Fibroblast of villous mesenchyme (primary cell): ENCODE data around the gene TUBA3E. TPM values are rescaled to one million over a fixed set of nuclear protein-coding genes. Genes with fewer than 3 reads are reported as not detected.
A peak's percentile ranks its signal among the peaks of the same experiment; 100 is the strongest.
"Not testable (repeated sequence)": the region's sequence is repeated elsewhere in the genome, so short reads cannot be mapped to it uniquely, and the experiment has no call there.

ENCODE experiments used
- DNase-seq: peaks from one replicate; pipeline ENCODE4 v3.0.0-alpha.2; 2010; ENCODE audit warnings: low read depth
- H3K4me3 ChIP-seq: 2 replicates; pipeline ENCODE4 v1.5.1; 2011; ENCODE audit warnings: low read depth, mild to moderate bottlenecking, low read length
- total RNA-seq: library from RNA; depleted of rRNA; stranded (reverse); fragments of >200 nt; gene quantifications from 2 replicates; pipeline ENCODE4 v1.2.3, GENCODE V29; 2012
- TF ChIP-seq, protein P1 (sequence below): IDR thresholded peaks from 2 replicates; pipeline ENCODE4 v1.5.1; 2012; ENCODE audit warnings: low read depth, mild to moderate bottlenecking, low read length; ENCODE audit not compliant: insufficient read depth

The TUBA3E gene
- total RNA-seq, 1 donor: not detected

DNA sequence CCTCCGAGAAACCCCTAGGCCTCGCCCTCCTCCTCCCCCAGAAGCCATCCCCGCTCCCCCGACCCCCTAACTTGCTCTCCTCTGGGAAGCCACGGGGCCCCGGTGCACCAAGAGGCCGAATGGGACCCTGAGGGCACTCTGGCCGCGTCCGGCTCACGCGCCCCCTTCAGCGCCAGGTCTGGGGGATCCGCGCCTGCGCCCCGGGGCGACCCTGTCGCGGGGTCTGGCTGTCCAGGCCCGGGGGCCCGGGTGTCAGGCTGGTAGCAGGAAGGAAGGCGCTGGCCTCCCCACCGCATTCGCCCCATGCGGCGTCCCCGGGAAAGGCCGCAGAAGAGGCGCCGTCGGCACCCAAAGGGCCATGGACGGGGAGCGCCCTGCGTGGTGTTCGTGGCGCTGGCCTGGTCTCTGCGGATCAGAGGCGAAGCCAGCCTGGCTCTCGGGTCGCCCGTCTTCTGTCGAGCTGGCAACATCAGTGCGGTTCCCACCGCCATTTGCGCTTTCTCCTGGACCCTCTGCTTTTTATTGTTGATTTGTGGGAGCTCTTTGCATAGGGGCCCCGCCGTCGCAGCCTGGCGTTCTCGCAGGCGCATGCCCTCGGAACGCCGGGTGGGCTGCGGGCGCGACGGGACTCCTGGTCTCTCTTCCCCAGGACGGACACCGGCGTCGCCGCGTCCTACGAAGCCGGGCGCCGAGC lies 30.4 kb upstream of the TUBA3E start:
- H3K4me3 ChIP-seq: peak overlapping the region; percentile 61
- DNase-seq: not testable (repeated sequence)

DNA sequence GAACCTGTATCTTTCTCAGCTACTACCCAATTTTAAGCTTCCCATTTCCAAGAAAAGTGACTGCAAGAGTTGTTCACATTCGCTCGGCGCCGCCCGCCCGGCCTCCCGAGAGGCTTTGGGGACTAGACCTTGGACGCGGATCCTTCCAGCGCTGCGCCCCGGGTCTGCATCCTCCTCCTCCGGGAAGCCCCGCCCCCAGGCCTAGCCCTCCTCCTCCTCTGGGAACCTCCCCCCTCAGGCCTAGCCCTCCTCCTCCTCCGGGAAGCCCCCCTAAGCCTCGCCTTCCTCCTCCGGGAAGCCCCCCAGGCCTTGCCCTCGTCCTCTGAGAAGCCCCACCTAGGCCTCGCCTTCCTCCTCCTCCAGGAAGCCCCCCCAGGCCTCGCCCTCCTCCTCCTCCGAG lies 29.8 kb upstream of the TUBA3E start:
- not testable (repeated sequence) for DNase-seq, H3K4me3 ChIP-seq

DNA sequence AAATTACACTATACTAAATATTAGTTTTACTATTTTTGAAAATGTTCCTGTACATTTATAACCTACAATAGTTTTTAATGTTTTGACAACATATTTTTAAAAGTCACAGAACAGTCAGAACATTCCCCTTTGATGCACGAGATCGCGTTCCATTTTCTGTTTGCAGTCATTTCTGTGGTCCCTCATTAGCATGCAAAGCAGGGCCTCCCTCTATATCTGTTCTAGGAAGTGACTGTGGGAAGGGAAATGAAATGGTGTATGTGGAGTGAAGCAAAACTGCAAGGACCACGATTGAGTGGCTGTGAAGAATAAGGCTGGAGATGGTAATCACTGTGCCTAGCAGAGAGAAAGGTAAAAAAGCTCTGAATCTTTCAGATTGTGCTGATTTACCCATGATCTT lies 24.3 kb upstream of the TUBA3E start:
- DNase-seq, H3K4me3 ChIP-seq: not testable (repeated sequence)

DNA sequence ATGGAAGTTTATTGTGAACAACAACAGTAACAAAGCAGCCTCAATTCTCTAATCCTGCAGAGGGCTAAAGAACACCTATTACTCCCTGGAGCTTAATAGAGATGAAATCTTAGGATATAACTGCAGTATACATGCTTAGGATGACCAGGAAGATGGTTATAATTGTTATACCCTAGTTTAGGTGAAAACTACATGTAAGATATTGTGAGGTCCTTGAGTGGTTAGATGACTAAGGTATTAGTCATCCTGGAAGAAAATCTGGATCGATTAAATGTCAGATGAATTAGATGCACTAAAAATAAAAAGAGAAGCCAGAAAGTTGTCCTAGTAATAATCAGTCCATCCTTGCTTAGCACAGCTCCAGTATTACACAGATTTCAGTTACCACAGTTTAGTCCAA lies 22.3 kb upstream of the TUBA3E start:
- DNase-seq, H3K4me3 ChIP-seq: not testable (repeated sequence)

DNA sequence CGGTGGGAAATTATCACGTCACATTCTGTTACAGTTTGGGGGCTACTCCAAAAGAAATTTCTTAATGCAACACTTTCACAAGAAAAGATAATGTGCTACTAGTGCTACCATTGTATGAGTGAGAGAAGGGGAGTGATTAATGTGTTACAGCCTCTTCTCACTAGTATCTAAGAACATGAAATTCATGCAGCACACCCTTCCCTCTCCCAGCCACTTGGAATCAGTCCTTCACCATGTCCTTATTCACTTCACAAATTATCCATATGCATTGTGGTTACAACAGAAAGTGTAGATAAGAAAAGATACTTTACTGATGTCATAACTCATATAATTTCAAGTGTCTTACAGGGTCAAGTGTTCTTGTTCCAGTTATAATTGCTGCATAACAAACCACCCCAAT lies 20.9 kb upstream of the TUBA3E start:
- DNase-seq, H3K4me3 ChIP-seq: not testable (repeated sequence)

DNA sequence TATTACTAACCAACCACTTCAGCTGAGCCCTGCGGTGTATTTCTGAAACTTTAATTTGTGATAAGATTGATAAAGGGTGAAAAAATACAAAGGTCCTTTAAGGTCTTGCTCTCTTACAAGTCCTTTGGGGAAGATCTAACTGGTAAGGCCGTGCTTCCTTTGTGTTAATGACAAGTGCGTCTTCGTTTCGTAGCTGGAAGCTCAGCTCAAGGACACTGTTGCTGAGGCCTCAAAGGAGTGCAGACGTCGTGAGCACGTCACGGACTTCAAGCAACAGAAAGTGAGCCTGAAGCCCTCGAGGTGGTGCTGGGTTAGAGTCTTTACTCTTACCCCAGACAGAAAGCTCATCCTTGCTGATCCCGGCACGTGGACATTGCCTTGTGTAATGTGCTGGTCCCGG lies 8.8 kb upstream of the TUBA3E start:
- not testable (repeated sequence) for H3K4me3 ChIP-seq, DNase-seq

DNA sequence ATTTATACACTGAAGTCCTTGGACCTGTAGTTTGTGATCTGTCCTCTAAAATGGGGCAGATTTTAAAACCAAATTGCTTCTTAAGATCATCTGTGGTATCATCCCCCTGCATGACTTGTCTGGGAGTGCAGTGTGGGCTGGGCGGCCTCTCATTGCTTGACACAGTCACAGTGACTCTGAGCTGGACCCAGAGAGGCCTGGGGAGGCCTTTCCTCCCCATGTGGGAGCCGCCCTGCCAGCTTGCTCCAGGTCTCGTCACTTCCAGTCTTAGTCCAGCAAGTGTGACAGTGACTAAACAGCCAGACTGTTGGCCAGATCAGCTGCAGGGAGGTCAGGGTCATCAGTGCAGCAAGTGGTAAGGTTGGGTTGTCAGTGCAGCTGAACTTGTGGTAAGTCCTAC lies 4.9 kb upstream of the TUBA3E start:
- not testable (repeated sequence) for DNase-seq, H3K4me3 ChIP-seq

DNA sequence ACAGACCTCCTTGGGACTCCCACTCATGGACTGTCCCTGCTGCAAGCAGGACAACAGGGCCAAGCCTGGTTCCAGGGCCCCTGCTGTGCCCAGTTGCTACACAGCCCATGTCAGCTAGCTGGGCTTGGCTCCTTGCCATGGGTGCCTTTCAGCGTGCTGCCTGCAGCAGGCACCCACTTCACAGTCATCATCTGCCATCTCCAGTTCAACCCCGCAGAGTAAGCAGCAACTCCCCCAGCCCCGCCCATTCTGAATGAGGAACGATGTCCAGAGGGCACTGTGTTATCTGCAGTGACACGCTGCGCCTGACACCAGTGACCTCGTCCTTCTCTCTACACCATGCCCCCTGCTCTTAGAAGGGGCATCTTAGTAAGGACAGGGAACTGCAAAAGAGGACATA lies 4.3 kb upstream of the TUBA3E start:
- H3K4me3 ChIP-seq, DNase-seq: not testable (repeated sequence)

DNA sequence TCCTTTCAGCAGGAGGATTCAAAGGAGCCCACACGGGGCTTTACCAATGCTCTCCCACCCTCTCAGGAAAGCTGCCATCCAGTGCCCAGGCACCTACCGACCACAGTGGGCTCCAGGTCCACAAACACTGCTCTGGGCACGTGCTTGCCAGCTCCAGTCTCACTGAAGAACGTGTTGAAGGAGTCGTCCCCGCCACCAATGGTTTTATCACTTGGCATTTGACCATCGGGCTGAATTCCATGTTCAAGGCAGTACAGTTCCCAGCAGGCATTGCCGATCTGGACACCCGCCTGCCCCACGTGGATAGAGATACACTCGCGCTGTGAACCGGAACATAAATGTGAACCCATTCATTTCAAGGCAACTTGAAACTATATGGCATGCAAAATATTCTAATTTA lies 2.2 kb downstream of the TUBA3E start:
- DNase-seq, H3K4me3 ChIP-seq: not testable (repeated sequence)

DNA sequence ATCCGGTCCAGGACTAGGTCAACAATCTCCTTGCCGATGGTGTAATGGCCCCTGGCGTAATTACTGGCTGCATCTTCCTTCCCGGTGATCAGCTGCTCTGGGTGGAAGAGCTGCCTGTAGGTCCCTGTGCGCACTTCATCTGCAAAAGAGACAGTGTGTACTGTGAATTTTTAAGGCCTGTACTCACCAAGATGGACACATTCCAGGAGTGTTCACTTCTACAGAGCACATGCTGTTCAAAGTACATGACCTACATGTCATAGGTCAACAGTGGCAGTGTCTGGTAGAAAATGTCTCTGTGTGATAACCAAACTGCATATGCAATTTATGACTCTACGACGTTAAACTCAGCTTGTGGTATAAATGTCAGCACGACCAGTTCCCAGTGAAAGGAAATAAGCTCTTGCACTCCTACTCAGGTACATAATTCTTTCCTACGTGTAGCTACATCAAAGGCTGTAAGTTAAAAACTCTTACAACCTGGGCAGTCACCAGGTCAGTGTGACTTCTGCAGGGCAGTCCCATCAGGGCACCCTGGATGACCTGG lies 3.1 kb downstream of the TUBA3E start:
- DNase-seq: not testable (repeated sequence)

DNA sequence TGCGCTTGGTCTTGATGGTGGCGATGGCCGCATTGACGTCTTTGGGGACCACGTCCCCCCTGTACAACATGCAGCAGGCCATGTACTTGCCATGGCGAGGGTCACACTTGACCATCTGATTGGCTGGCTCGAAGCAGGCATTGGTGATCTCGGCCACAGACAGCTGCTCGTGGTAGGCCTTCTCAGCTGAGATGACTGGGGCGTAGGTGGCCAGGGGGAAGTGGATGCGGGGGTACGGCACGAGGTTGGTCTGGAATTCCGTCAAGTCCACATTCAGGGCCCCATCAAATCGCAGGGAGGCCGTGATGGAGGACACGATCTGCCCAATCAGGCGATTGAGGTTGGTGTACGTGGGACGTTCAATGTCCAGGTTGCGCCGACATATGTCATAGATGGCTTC lies 4.4 kb downstream of the TUBA3E start:
- H3K4me3 ChIP-seq, DNase-seq: not testable (repeated sequence)

More for the DNA sequence above, 3.1 kb downstream of the TUBA3E start:
- H3K4me3 ChIP-seq: not testable (repeated sequence)

DNA sequence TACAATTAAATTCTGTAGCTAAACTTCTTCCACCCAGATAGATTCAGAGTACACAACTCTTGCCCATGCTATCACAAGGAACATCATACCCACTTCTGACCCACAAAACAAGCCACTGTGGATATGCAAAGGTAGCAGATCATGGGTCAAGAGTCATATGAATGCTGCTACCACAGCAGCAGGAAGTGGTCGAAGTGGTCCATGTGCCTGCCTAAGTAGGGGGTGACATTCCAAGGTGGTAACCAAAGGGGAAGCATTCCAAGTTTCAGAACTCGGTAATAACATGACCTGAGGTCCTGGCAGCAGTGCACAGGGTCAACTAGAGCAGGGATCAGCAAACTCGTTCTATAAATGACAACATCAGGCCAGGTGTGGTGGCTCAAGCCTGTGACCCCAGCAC lies 5.8 kb downstream of the TUBA3E start:
- not testable (repeated sequence) for DNase-seq, H3K4me3 ChIP-seq

DNA sequence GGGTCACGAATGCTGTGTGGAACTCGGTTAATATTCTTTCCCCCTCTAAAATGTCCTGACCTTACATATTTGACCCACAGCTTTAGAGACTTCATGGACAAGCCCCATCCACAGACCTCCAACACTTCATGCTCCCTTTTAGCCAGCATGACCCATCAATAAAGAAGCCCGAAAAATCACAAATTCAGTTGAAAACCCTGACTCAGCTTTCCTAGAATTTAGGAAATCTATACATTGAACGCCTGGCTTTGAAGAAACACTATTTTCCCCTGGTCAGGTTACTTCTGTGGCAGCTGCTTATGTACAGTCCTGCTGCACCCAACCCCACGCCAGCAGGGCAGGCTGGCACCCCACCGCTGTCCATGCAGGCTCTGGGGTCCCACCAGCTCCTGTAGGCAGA lies 6.9 kb downstream of the TUBA3E start:
- not testable (repeated sequence) for H3K4me3 ChIP-seq, DNase-seq

DNA sequence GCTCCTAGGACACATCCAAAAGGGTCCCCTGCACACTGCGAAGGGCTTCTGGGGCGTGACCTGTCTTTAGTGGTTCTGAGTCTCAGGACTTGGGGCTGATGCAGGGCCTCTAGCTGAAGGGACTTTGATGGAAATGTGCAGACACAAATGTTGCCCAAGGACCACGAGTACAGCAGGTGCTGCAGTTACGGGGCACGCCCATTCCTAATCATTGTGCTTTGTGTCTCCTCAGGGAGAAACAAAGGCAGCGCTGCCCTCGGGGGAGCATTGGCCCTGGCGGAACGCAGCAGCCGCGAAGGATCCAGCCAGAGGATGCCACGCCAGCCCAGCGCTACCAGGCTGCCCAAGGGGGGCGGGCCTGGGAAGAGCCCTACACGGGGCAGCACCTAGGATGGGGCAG lies 8.0 kb downstream of the TUBA3E start:
- no peak overlapping the region for H3K4me3 ChIP-seq
- no peak for DNase-seq
- TF ChIP-seq, protein P1, sequence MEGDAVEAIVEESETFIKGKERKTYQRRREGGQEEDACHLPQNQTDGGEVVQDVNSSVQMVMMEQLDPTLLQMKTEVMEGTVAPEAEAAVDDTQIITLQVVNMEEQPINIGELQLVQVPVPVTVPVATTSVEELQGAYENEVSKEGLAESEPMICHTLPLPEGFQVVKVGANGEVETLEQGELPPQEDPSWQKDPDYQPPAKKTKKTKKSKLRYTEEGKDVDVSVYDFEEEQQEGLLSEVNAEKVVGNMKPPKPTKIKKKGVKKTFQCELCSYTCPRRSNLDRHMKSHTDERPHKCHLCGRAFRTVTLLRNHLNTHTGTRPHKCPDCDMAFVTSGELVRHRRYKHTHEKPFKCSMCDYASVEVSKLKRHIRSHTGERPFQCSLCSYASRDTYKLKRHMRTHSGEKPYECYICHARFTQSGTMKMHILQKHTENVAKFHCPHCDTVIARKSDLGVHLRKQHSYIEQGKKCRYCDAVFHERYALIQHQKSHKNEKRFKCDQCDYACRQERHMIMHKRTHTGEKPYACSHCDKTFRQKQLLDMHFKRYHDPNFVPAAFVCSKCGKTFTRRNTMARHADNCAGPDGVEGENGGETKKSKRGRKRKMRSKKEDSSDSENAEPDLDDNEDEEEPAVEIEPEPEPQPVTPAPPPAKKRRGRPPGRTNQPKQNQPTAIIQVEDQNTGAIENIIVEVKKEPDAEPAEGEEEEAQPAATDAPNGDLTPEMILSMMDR: no peak

DNA sequence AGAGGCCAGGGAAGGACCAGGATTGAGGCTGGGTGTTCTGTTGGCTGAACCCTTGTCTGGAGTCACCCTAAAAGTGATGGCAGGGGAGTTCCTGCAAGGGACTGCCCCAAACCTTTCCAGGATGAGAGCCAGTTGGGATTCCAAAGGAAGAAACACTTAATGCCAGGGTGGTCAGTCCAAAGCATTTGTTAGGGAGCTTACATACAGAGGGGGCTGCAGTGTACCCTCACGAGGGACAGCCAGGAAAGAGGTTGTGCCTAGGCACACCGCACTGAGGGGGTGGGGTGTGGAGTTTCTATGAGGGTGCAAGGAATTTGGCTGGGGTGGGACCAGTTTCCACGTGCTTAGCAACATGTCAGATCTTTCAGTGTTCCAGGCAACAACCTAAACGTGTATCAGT lies 9.3 kb downstream of the TUBA3E start:
- H3K4me3 ChIP-seq, DNase-seq: not testable (repeated sequence)

DNA sequence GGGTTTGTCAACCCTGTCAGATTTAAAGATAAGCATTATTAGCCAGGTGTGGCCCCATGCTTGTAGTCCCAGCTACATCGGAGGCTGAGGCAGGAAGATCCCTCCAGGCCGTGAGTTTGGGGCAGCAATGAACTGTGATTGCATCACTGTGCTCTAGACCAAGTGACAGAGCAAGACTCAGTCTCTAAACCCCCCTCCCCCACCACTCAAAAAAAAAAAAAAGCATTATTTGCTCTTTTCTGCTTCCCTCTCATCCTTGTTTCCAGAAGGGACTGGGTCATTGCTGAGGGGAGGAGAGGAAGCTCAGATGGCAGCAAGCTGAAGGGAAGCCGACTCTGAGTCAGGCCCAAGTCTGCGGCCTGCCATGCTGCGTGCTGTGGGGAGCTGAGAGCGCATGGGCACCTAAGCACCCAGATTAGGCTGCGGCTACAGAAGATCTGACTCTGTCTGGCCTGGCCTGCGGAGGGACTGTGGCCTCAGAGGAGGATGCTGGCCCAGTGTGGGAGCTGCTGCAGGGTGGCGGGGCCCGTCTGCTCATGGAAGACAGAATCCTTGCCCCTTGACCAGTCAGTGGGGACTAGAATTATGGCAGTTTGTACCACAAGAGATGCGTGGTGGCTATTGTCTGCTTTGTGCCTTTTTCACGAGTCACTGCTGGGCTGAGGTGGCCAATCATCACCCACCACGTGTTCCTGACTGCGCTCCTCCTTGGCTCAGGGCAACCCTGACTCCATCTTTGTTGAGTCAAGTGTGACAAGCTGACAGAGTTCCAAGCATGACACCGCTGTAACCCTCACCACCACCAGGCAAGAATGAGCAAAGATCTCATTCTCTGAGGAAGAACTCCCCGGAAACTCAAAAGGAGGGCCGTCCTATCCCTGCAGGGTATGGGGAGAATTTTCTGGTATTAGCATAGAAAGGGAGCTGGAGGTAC lies 10.1 kb downstream of the TUBA3E start:
- DNase-seq, H3K4me3 ChIP-seq: not testable (repeated sequence)
